ENCODE data around the gene SDHC. TPM values are rescaled to one million over a fixed set of nuclear protein-coding genes. Genes with fewer than 3 reads are reported as not detected.
A peak's percentile ranks its signal among the peaks of the same experiment; 100 is the strongest.
"Not testable (repeated sequence)": the region's sequence is repeated elsewhere in the genome, so short reads cannot be mapped to it uniquely, and the experiment has no call there.

SDHC gene
- total and polyA plus RNA-seq, 2 of the 8 experiments (the other 6 are each of a cell fraction or from before 2014, with no cell fraction given) = 224 to 305 TPM

DNA sequence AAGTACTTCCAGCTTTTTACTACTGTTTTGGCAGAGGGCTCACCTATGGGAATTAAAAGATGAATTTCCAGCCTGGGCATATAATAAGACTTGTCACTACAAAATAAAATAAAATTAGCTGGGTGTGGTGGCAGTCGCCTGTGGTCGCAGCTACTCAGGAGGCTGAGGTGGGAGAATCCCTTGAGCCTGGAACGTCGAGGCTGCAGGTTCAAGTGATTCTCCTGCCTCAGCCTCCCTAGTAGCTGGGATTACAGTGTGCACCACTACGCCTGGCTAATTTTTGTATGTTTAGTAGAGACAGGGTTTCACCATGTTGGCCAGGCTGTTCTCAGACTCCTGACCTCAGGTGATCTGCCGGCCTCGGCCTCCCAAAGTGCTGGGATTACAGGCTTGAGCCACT lies 77.0 kb downstream of the SDHC start:
- not testable (repeated sequence) for H3K23me2 ChIP-seq (ENCODE audit: low read depth, low read length); H3K9me3 ChIP-seq (ENCODE audit: insufficient read depth in 2 of 2, low read depth in 1 of 2, low read length in 1 of 2); H2AK5ac ChIP-seq (ENCODE audit: low read depth, low read length); H3K56ac ChIP-seq (replicated peaks; ENCODE audit: insufficient read length, low read depth, low read length); H3K4me2 ChIP-seq (ENCODE audit: insufficient read depth in 1 of 2, low read depth in 2 of 2, low read length in 2 of 2); H4K5ac ChIP-seq (ENCODE audit: insufficient read length, low read depth, low read length); H3K79me1 ChIP-seq (ENCODE audit: low read depth, low read length); H3K4ac ChIP-seq (replicated peaks; ENCODE audit: insufficient read length, low read depth, low read length); H3K4me1 ChIP-seq (replicated peaks in 1 of 4; ENCODE audit: control insufficient read depth in 3 of 4, insufficient read depth in 4 of 4, low read length in 3 of 4); H4K8ac ChIP-seq (ENCODE audit: extremely low read depth, insufficient read depth, low read length); H3K9ac ChIP-seq (replicated peaks in 1 of 4; ENCODE audit: extremely low read depth in 1 of 4, low read depth in 3 of 4, low read length in 3 of 4); H3K36me3 ChIP-seq (ENCODE audit: control insufficient read depth in 2 of 4, insufficient read depth in 4 of 4, low read length in 3 of 4); H3K27ac ChIP-seq (ENCODE audit: low read depth, low read length); H2BK120ac ChIP-seq (replicated peaks; ENCODE audit: low read depth, low read length); H3K27me3 ChIP-seq (replicated peaks in 1 of 4; ENCODE audit: control insufficient read depth in 3 of 4, extremely low read depth in 1 of 4, insufficient read depth in 3 of 4, low read length in 3 of 4); DNase-seq (ENCODE audit: low read depth in 1 of 2, low spot score in 2 of 2); H2AFZ ChIP-seq (ENCODE audit: low read length); H3K23ac ChIP-seq (ENCODE audit: insufficient read length); H3K79me2 ChIP-seq (ENCODE audit: control insufficient read depth in 1 of 2, insufficient read depth in 2 of 2, low read length in 2 of 2); H2BK20ac ChIP-seq (ENCODE audit: low read length); H2BK12ac ChIP-seq (ENCODE audit: low read depth, low read length); H2BK15ac ChIP-seq (ENCODE audit: low read length); H2BK5ac ChIP-seq (ENCODE audit: low read depth, low read length); H4K20me1 ChIP-seq (replicated peaks in 1 of 2; ENCODE audit: control insufficient read depth in 1 of 2, insufficient read depth in 2 of 2, low read length in 2 of 2); H3K14ac ChIP-seq (ENCODE audit: insufficient read length); H4K91ac ChIP-seq (replicated peaks; ENCODE audit: insufficient read length, low read length); H3K18ac ChIP-seq (ENCODE audit: extremely low read depth, low read length); FAIRE-seq
- peak overlapping the region in 1 of 4 experiments; percentile 88; a peak in 2 of 8 replicates for H3K4me3 ChIP-seq (ENCODE audit: extremely low read depth in 1 of 4, insufficient read depth in 2 of 4, low read depth in 3 of 4, low read length in 4 of 4)
- CTCF ChIA-PET (ENCODE audit: partially characterized antibody) = interaction anchor here (0.7 to 1.5 kb wide), 3 partner anchors 8 to 175 kb away, joined by 3 to 4 read pairs (median 3); no protein-coding TSS in a partner anchor
- POLR2A ChIA-PET (ENCODE audit: partially characterized antibody) = interaction anchor here (0.6 to 2.3 kb wide), 3 partner anchors 29 to 189 kb away, joined by 4 to 6 read pairs (median 6); partner anchors contain the start of gene NDUFS2
- WGBS, 2 experiments (ENCODE audit: extremely low coverage in 1 of 2, insufficient coverage in 1 of 2, insufficient read length in 1 of 2, insufficient replicate concordance in 2 of 2, low coverage in 1 of 2, low lambda C conversion rate in 2 of 2, missing lambda C conversion rate in 1 of 2) = 84% methylated on average over 7 of the region's 7 CpGs; no CpG with 5 or more reads in 1 of the 2 experiments

Data from H1 (cell line).